Neural crest cell (in vitro differentiated cells): ENCODE results near the gene ADCY5. TPM values are rescaled to one million over a fixed set of nuclear protein-coding genes. Genes with fewer than 3 reads are reported as not detected.
A peak's percentile ranks its signal among the peaks of the same experiment; 100 is the strongest.

Source experiments
- DNase-seq: peaks from one replicate; pipeline ENCODE4 v3.0.0; 2021; ENCODE audit warnings: low read depth, mixed read lengths, low spot score
- H3K27ac Mint-ChIP-seq: one replicate; pipeline ENCODE4 v1.8.0; 2021; ENCODE audit warnings: mild to moderate bottlenecking, mixed read lengths; ENCODE audit not compliant: unreplicated experiment
- H3K27me3 Mint-ChIP-seq: 2 replicates; pipeline ENCODE4 v1.8.0; 2021; ENCODE audit warnings: low read depth, mild to moderate bottlenecking, mixed read lengths
- H3K36me3 Mint-ChIP-seq: 2 replicates; pipeline ENCODE4 v1.8.0; 2021; ENCODE audit warnings: low read depth, mild to moderate bottlenecking, mixed read lengths
- H3K4me1 Mint-ChIP-seq: 2 replicates; pipeline ENCODE4 v1.8.0; 2021; ENCODE audit warnings: mixed read lengths
- H3K4me3 Mint-ChIP-seq: one replicate; pipeline ENCODE4 v1.8.0; 2021; ENCODE audit warnings: mild to moderate bottlenecking, mixed read lengths
- H3K9me3 Mint-ChIP-seq: 2 replicates; pipeline ENCODE4 v1.8.0; 2021; ENCODE audit warnings: mixed read lengths
- CTCF ChIP-seq: fragments of 200-600 bp; sonication (generic); conservative IDR thresholded peaks from 2 replicates; pipeline ENCODE4 v1.5.0; 2021; ENCODE audit warnings: antibody characterized with exemption, mild to moderate bottlenecking
- total RNA-seq: library from RNA; stranded (reverse); gene quantifications from 2 replicates; pipeline ENCODE4 v1.2.1, GENCODE V29; 2021

ADCY5 gene
- total RNA-seq, 1 donor from 2014 or later, result 2.2 TPM

GRCh38 chr3:123329636-123330340 is 119.1 kb downstream of the ADCY5 start:
- TF ChIP-seq CTCF, result no peak
- DNase-seq, result no peak
- no peak overlapping the region for H3K4me3 Mint-ChIP-seq
- no peaks in the 10 kb centered on the region for H3K36me3 Mint-ChIP-seq
- H3K27me3 Mint-ChIP-seq, result no peaks in the 10 kb centered on the region
- H3K27ac Mint-ChIP-seq, result peak overlapping the region; percentile 29
- no peaks in the 10 kb centered on the region for H3K9me3 Mint-ChIP-seq
- H3K4me1 Mint-ChIP-seq, result no peaks in the 10 kb centered on the region

- peak; percentile 85 for DNase-seq
- Mint-ChIP-seq H3K4me3 (no peak overlapping the region), H3K9me3 (no peaks in the 10 kb centered on the region), H3K27ac (no peak overlapping the region), H3K36me3 (no peaks in the 10 kb centered on the region), H3K4me1 (no peaks in the 10 kb centered on the region), H3K27me3 (no peaks in the 10 kb centered on the region)
- TF ChIP-seq CTCF, result peak; percentile 96
Observed at GRCh38 chr3:123328851-123329635, 119.8 kb downstream of the ADCY5 start.

GRCh38 chr3:123327956-123328850 is 120.7 kb downstream of the ADCY5 start:
- H3K9me3 Mint-ChIP-seq, result no peaks in the 10 kb centered on the region
- H3K27ac Mint-ChIP-seq, result no peak overlapping the region
- TF ChIP-seq CTCF, result no peak
- no peaks in the 10 kb centered on the region for H3K4me1 Mint-ChIP-seq
- no peak overlapping the region for H3K4me3 Mint-ChIP-seq
- H3K27me3 Mint-ChIP-seq, result no peaks in the 10 kb centered on the region
- no peak for DNase-seq
- no peaks in the 10 kb centered on the region for H3K36me3 Mint-ChIP-seq

- Mint-ChIP-seq H3K27ac (no peak overlapping the region), H3K4me1 (no peaks in the 10 kb centered on the region), H3K9me3 (no peaks in the 10 kb centered on the region), H3K27me3 (no peaks in the 10 kb centered on the region), H3K4me3 (no peak overlapping the region), H3K36me3 (no peaks in the 10 kb centered on the region)
- no peak for TF ChIP-seq CTCF
- no peak for DNase-seq
Observed at GRCh38 chr3:123327480-123327879, 121.4 kb downstream of the ADCY5 start.

GRCh38 chr3:123326531-123326930 is 122.4 kb downstream of the ADCY5 start:
- no peaks in the 10 kb centered on the region for H3K36me3 Mint-ChIP-seq
- no peak for DNase-seq
- H3K4me1 Mint-ChIP-seq, result no peaks in the 10 kb centered on the region
- H3K9me3 Mint-ChIP-seq, result no peaks in the 10 kb centered on the region
- TF ChIP-seq CTCF, result no peak
- H3K27ac Mint-ChIP-seq, result no peak overlapping the region
- H3K4me3 Mint-ChIP-seq, result no peak overlapping the region
- no peaks in the 10 kb centered on the region for H3K27me3 Mint-ChIP-seq
